ENCODE measurements around the gene RFX7. TPM values are rescaled to one million over a fixed set of nuclear protein-coding genes. Genes with fewer than 3 reads are reported as not detected.

The RFX7 gene
- total and polyA plus RNA-seq, 2 of the 4 experiments (the other 2 are of a cell fraction) = 4.1 to 10.6 TPM

GRCh38 chr15:56207092-56207491 is 36.6 kb downstream of the RFX7 start:
- Histone ChIP-seq H4K20me1 (ENCODE audit: insufficient read depth, low read length) (peaks cover 27% of the 10 kb centered on the region), H2BK15ac (ENCODE audit: low read depth, low read length) (no peak overlapping the region), H2BK5ac (ENCODE audit: low read depth, low read length, poor library complexity, severe bottlenecking) (no peak overlapping the region), H3K18ac (ENCODE audit: low read depth, low read length) (no peak overlapping the region), H3K9me3 (ENCODE audit: control insufficient read depth, insufficient read depth, low read length) (0 out of 2 replicates have a peak, but pooled peaks cover under 1% of the 10 kb centered on the region), H3K27ac (ENCODE audit: insufficient read depth, low read length) (no peak overlapping the region), H2BK20ac (ENCODE audit: low read depth, low read length) (no peak overlapping the region), H3K14ac (replicated peaks; ENCODE audit: low read depth, low read length) (no peak overlapping the region), H4K5ac (ENCODE audit: low read depth, low read length) (no peak overlapping the region), H3K36me3 (ENCODE audit: control insufficient read depth, insufficient read depth, low read length) (0 out of 2 replicates have a peak, but pooled peaks cover 4% of the 10 kb centered on the region), H4K8ac (ENCODE audit: low read depth in 2 of 2, low read length in 2 of 2) (no peak overlapping the region), H2AK9ac (replicated peaks; ENCODE audit: low read depth, low read length, poor library complexity) (no peak overlapping the region), H2AFZ (replicated peaks; ENCODE audit: low read length, poor library complexity) (no peak overlapping the region), H3K4me1 (ENCODE audit: control insufficient read depth, insufficient read depth, low read length) (peaks cover 9% of the 10 kb centered on the region), H3K4me2 (ENCODE audit: low read depth, low read length) (no peak overlapping the region), H2BK120ac (ENCODE audit: low read depth, low read length) (no peak overlapping the region), H3K4ac (ENCODE audit: low read depth, low read length) (no peak overlapping the region), H3K79me1 (ENCODE audit: low read depth in 1 of 2, low read length in 2 of 2) (peaks cover 17 to 47% of the 10 kb centered on the region in 2 experiments), H3K27me3 (ENCODE audit: control insufficient read depth, insufficient read depth, low read length) (no peaks in the 10 kb centered on the region), H3K9me1 (ENCODE audit: insufficient read depth, low read length) (peaks cover 9% of the 10 kb centered on the region), H2AK5ac (ENCODE audit: low read depth, low read length) (no peak overlapping the region), H3K4me3 (ENCODE audit: insufficient read depth, low read depth, low read length) (no peak overlapping the region), H3K56ac (ENCODE audit: extremely low read depth, insufficient read depth, low read length) (no peak overlapping the region), H3K23ac (ENCODE audit: low read depth, low read length) (no peak overlapping the region), H4K91ac (ENCODE audit: insufficient read depth, low read depth, low read length) (no peak overlapping the region), H3K9ac (ENCODE audit: low read depth, low read length) (no peak overlapping the region)
- in situ Hi-C loops (cut with MboI; ENCODE audit: low sequenced_read_pairs) = no loop called here
- CTCF ChIA-PET = no interaction called here
- intact Hi-C loops (cut with micrococcal nuclease) = no loop called here
- TF ChIP-seq CEBPB (IDR thresholded peaks at IDR 0.05; ENCODE audit: low read depth, low read length) (no peak), RFX5 (IDR thresholded peaks at IDR 0.05; ENCODE audit: low read depth, low read length) (no peak), NFE2L2 (IDR thresholded peaks at IDR 0.05; ENCODE audit: low read depth, low read length) (no peak), RAD21 (IDR thresholded peaks at IDR 0.05; ENCODE audit: low read length) (no peak), USF2 (IDR thresholded peaks at IDR 0.05; ENCODE audit: low read depth, low read length) (no peak), CHD1 (IDR thresholded peaks at IDR 0.05; ENCODE audit: low read depth, low read length) (no peak)
- dilution Hi-C loops (cut with HindIII; ENCODE audit: low sequenced_read_pairs, unreplicated experiment) = no loop called here
- ATAC-seq (ENCODE audit: low read depth) (no peak), DNase-seq (no peak)
- POLR2A ChIA-PET (ENCODE audit: unreplicated experiment) = no interaction called here
- no TSS peak for BruUV-seq (replicated peaks)
